ENCODE measurements around the gene LYST. TPM values are rescaled to one million over a fixed set of nuclear protein-coding genes. Genes with fewer than 3 reads are reported as not detected.

LYST gene
- polyA plus RNA-seq, 5 donors, result 7.0 to 14.2 (median 12.0) TPM

DNA sequence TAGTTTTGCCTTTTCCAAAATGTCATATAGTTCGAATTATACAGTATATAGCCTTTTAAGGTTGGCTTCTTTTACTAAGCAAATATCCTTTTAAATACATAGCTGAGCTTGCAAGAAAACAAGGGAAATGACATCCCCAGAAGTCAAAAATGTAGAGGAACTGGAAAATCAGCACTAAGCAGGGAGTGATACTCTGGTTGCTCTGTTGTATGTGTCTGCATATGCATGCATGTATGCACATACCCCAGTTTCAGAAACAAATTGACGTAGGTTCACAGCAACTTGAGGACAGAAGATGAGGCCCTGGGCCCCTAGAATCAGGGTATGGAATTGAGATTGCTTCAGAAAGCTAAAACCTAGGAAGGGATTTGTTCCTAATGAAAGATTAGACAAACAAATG lies 142.0 kb downstream of the LYST start:
- DNase-seq, result no peak

GRCh38 chr1:235722858-235723257 lies 143.8 kb downstream of the LYST start:
- DNase-seq, result no peak

- DNase-seq, result no peak
These were observed 144.7 kb downstream of the LYST start for GRCh38 chr1:235721982-235722381.

- DNase-seq, result no peak
These were observed 146.2 kb downstream of the LYST start for GRCh38 chr1:235720544-235720943.

DNA sequence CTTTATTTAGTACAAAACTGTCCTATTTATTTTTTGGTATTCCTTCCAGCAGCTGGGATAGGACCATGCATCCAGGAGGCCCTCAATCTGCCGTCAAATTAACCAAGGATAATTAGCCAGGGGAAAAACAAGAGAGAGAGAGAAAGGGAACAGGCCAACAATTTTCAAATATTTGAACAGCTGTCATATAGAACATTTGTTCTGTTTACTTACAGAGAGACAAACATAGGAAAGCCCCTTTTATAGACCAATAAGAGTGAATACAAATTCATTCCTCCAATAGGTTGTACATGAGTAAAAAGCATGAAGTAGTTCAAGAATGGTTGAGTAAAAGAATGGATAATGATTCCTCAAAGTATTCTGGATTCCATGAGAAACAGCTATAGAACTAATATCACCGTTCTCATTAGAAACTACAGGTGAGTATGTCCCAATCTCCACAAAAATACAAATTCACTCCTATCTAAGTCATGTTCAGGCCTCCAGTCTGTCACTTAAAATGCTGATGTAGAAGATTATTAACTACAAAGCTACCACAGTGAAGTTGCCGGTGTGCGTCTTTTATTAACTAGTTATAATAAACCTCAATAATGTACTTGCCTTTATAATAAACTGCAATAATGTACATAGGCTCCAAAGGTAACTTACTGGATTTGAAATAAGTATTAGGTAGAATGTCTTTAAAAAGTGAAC lies 152.4 kb downstream of the LYST start:
- no peak for DNase-seq

DNA sequence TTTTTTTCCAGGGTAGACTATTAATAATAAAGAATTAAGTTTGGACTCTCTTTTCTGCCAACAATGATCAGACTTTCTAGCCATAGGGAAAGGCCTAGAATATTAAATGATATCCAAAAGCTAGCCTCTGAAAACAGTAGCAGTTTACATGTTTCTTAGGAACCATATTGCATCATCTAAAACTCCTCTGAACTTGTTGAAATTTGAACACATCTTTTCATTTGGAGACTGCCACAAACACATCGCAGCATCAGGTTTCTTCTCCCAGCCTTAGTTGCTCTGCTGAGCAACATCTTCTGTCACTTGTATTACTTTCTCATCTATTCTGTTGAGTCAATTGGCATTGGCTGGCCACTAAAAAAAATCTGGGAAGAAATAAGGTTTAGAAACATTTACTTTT lies 153.9 kb downstream of the LYST start:
- DNase-seq, result no peak

DNA sequence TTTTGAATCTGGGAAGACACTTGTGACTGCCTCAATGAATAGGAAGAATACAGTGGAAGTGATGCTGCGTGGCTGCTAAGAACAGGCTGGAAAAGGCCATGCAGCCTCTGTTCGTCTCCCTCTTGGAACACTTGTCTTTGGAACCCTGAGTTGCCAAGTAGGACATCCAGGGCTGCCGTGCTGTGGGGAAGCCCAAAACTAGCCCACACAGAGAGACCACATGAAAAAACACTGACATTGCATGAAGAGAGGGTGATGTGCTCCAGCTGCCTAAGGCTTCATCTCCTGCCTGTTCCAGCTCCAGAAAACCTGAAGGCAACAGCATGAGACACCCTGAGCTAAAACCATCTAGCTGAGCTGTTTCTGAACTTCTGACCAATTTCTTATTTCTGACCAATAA lies 156.0 kb downstream of the LYST start:
- peak; percentile 66 to 72 for DNase-seq

- no peak for DNase-seq
These were observed 157.7 kb downstream of the LYST start for GRCh38 chr1:235709018-235709417.

GRCh38 chr1:235708390-235708962 lies 158.2 kb downstream of the LYST start:
- no peak for DNase-seq

- no peak for DNase-seq
These were observed 163.2 kb downstream of the LYST start for GRCh38 chr1:235703506-235703905.

- DNase-seq, result no peak
These were observed 164.3 kb downstream of the LYST start for GRCh38 chr1:235702412-235702811.

GRCh38 chr1:235697508-235697907 lies 169.2 kb downstream of the LYST start:
- DNase-seq, result no peak

DNA sequence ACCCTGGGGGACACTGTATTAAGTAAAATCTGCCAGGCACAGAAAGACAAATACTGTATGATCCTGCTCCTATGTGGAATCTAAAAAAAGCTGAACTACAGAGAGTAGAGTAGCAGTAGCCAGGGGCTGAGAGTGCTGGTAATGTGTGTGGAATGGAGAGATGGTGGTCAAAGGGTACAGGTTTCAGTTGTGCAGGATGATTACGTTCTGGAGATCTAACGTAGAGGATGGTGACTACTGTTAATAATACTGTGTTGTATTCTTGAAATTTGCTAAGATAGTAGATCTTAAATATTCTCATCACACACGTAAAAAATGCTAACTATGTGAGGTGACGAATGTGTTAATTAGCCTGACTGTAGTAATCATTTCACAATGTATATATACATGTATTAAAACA lies 177.3 kb downstream of the LYST start:
- DNase-seq, result no peak

DNA sequence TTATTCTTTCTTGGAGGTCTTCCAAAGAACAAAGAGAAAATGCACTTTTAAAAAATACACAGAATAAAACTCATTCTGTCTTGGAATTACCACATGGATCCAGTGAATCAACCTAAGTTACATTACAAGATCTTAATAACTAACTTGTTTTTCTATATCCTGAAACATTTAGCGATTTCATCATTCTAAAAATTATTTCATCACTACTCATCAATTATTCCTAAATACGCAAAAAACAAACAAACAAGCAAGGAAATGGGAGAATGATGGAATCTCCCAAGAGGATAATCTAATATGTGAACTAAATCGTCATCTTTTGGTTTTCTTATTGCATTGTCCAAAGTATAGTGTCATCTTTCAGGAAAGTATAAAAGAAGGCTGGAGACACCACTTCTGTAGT lies 178.6 kb downstream of the LYST start:
- no peak for DNase-seq

DNA sequence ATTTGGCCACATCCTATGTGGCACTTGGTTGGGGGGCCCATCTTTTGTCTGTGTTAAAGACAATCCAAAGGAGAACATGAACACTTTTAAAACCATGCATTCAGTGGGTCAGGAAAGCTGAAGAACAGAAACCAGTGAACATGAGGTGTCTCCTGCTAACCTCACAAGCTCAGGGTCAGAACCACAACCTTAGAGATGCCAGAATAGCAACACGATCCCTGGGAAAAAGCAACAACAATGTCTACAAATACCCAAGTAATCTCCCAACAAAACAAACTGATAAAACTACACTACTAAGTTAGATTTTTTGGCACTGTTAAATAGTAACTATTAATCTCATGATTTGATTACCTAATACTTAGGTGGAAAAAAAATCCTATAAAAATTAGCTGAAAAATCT lies 183.1 kb downstream of the LYST start:
- DNase-seq, result no peak

- no peak for DNase-seq
These were observed 184.5 kb downstream of the LYST start for GRCh38 chr1:235682216-235682615.

DNA sequence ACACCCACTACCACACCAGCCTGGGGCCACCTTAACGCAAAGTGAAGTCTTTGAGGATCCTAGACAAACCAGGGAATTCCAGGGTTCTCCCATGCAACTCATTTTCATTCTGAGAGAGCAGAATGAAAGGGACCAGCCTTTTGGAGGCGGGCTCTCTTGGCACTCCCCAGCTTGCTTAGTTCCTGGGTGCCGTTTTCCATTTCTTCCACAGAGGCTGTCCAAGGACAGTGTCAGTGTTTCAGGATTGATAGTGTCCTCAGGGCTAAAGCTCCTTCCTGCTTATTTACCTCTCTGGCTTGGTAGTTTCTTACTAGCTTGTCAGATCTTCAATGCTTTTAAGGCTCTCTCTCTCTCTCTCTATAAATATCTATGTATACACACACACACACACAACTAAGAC lies 187.1 kb downstream of the LYST start:
- DNase-seq, result no peak

- no peak for DNase-seq
These were observed 187.7 kb downstream of the LYST start for GRCh38 chr1:235679005-235679404.

GRCh38 chr1:235675152-235675890 lies 191.4 kb downstream of the LYST start:
- no peak for DNase-seq

GRCh38 chr1:235673981-235674380 lies 192.7 kb downstream of the LYST start:
- DNase-seq, result no peak

DNA sequence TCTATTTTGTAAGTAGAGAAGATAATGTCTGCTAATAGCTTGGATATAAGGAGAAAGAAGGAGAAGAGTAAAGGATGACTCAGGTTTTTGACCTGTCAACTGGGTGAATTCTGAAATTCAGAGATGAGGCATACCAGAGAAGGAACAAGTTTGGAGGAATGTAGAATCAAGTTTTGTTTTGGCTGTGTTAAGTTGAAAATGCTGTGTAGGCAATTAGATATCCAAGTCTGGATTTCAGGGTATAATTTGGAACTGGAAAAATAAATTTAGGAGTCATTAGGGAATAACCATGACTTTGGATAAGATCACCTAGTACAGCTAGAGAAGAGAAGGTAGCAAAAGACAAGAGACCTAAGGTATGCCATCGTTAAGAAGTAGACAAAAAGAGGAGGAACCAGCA lies 194.7 kb downstream of the LYST start:
- no peak for DNase-seq

DNA sequence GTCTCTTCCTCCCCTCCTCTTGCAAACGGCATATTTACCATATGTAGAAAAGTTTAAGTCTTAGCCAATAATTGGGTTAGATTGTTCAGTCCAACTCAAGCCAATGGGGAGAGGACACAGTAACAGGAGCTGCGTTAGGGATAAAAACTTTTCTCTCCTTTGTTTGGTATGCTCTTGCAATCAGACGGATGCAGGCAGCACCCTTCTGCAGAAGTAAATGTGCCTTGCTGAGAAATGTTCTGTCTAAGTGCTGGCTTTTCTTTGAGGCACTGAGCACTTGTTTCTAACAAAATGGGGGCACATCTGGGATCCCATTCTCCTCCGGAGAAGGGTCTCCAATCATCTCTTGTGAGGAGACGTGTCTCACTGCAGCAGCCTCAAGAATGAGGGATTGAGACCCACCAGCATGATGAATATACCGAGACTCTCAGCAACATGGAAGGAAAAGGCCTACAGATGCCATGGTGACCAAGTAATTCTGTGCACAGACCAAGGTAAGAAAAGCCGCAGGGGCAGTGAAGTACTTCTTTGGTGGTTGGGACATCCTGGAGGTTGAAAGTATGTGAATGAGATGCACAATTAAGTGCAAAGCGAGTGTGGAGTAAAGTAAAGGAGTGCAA lies 196.4 kb downstream of the LYST start:
- DNase-seq, result no peak

DNA sequence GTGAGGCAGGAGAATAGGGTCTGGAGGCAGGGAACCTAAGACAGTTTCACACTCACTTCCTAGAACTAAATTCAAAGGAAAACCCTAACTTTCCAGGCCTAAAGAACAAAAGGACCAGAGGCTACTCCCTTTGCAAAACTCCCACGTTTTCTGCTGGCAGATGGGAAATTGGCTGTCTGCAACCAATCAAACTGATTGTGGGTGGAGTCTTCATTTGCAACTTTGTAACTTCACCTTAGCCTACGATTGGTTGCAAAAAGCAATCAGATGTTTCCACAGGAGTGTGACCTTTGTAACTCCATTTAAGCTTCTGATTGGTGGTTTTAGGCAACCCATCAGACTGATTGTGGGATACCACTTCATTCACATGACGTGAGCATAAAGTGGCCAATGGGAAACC lies 197.4 kb downstream of the LYST start:
- no peak for DNase-seq

Measured in right lung (tissue), 5 donors.